Upper lobe of right lung (tissue), 1 donor: ENCODE measurements around the gene S100Z. TPM values are rescaled to one million over a fixed set of nuclear protein-coding genes. Genes with fewer than 3 reads are reported as not detected.
"Not testable (repeated sequence)": the region's sequence is repeated elsewhere in the genome, so short reads cannot be mapped to it uniquely, and the experiment has no call there.

Source experiments
- ATAC-seq: fragments of 200-7000 bp; cut with Tn5 transposase; one replicate; pipeline ENCODE4 v1.9.1; 2020; ENCODE audit warnings: mild to moderate bottlenecking, moderate library complexity
- DNase-seq: peaks from one replicate; pipeline ENCODE4 v3.0.0-alpha.2; 2020
- H3K27ac ChIP-seq: fragments of 200-600 bp; one replicate; pipeline ENCODE4 v1.8.0; 2022
- H3K27me3 ChIP-seq: fragments of 200-600 bp; one replicate; pipeline ENCODE4 v1.8.0; 2022; ENCODE audit warnings: mild to moderate bottlenecking
- H3K36me3 ChIP-seq: fragments of 200-600 bp; one replicate; pipeline ENCODE4 v1.8.0; 2022
- H3K4me1 ChIP-seq: fragments of 200-600 bp; one replicate; pipeline ENCODE4 v1.8.0; 2022
- H3K4me3 ChIP-seq: fragments of 200-600 bp; one replicate; pipeline ENCODE4 v1.8.0; 2022; ENCODE audit warnings: mild to moderate bottlenecking
- H3K9me3 ChIP-seq: fragments of 200-600 bp; one replicate; pipeline ENCODE4 v1.8.0; 2022
- intact Hi-C: fragments of 100-400 bp; cut with DNase I; formaldehyde crosslinking; loops from one replicate; pipeline ENCODE4 v1.11.0; 2022
- total RNA-seq: library from RNA; stranded (reverse); fragmentation: NEBNext Ultra II Directional; extraction: Animal tissue kit (Norgen Biotek cat#: 25700); gene quantifications from one replicate; pipeline ENCODE4 v1.2.1, GENCODE V29; 2021
- TF ChIP-seq, protein P1 (sequence below): fragments of 200-600 bp; IDR thresholded peaks from one replicate; pipeline ENCODE4 v1.8.0; 2022; ENCODE audit warnings: antibody characterized with exemption
- donor health status: DM: no; HTN: yes; CAD: no; lungs with severe emphysema.

Gene S100Z
- total RNA-seq, 1 donor from 2014 or later, result 0.52 TPM

DNA sequence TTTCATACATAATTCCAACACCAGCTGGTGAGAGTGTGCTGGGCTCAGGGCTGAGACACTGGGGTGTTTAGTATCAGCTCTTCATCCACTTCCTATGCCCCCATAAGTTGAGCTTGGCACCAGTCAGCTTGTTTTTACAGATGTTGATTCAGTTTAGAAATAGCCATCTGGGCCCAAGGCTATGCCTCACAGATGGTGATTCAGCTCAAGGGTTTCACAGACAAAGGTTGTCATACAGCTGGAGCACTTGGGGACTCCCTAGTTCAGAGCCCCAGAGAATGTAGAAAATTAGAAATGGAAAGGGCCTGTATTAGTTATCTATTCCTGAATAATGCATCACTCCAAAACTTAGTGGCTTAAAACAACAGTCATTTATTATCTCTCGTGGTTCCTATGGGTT is 92.8 kb downstream of the S100Z start:
- H3K9me3 ChIP-seq, result no peaks in the 10 kb centered on the region
- H3K36me3 ChIP-seq, result no peaks in the 10 kb centered on the region
- H3K4me3 ChIP-seq, result no peak overlapping the region
- H3K27me3 ChIP-seq, result no peaks in the 10 kb centered on the region
- ATAC-seq, result no peak
- DNase-seq, result no peak
- H3K27ac ChIP-seq, result no peak overlapping the region
- TF ChIP-seq, protein P1, sequence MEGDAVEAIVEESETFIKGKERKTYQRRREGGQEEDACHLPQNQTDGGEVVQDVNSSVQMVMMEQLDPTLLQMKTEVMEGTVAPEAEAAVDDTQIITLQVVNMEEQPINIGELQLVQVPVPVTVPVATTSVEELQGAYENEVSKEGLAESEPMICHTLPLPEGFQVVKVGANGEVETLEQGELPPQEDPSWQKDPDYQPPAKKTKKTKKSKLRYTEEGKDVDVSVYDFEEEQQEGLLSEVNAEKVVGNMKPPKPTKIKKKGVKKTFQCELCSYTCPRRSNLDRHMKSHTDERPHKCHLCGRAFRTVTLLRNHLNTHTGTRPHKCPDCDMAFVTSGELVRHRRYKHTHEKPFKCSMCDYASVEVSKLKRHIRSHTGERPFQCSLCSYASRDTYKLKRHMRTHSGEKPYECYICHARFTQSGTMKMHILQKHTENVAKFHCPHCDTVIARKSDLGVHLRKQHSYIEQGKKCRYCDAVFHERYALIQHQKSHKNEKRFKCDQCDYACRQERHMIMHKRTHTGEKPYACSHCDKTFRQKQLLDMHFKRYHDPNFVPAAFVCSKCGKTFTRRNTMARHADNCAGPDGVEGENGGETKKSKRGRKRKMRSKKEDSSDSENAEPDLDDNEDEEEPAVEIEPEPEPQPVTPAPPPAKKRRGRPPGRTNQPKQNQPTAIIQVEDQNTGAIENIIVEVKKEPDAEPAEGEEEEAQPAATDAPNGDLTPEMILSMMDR, result no peak
- no peaks in the 10 kb centered on the region for H3K4me1 ChIP-seq
- intact Hi-C loops, result no loop called here

DNA sequence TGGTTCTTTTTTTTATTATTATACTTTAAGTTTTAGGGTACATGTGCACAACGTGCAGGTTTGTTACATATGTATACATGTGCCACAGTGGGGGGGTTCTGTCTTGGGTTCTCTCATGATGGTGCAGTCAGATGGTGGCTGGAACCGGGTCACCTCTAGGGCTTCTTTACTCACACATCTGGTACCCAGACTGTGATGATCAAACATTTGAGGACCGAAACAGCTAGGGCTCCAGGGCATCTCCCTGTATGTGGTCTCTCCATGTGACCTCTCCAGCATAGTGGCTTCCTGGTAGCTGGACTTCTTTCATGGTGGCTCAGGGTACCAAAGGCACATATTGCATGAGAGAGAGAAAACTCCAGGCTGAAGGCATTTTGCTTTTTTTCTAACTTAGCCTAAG is 93.2 kb downstream of the S100Z start:
- no peaks in the 10 kb centered on the region for H3K27me3 ChIP-seq
- H3K4me3 ChIP-seq, result no peak overlapping the region
- no peak overlapping the region for H3K27ac ChIP-seq
- TF ChIP-seq, protein P1, result no peak
- ATAC-seq (no peak), DNase-seq (no peak)
- no peaks in the 10 kb centered on the region for H3K9me3 ChIP-seq
- no peaks in the 10 kb centered on the region for H3K36me3 ChIP-seq
- H3K4me1 ChIP-seq, result no peaks in the 10 kb centered on the region
- intact Hi-C loops, result no loop called here

DNA sequence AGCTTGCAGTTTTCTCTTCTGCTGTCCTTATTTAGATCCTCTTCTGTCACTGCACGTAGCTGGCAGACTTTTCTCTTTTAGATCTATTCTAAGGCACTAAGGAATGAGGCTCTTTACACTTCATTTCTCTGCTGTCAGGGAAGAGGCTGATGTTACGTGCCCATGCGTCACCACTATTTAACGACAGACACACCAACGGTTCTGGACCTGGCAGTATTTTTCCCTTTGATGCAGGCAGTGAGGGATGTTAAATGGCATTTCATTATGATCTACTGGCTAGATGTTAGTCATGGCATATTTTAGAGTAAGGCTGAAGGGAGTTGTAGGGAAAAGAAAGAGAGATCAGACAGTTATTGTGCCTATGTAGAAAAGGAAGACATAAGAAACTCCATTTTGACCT is 94.8 kb downstream of the S100Z start:
- no peaks in the 10 kb centered on the region for H3K4me1 ChIP-seq
- no peak for DNase-seq
- H3K27ac ChIP-seq, result no peak overlapping the region
- TF ChIP-seq, protein P1, result no peak
- H3K27me3 ChIP-seq, result no peaks in the 10 kb centered on the region
- H3K36me3 ChIP-seq, result no peaks in the 10 kb centered on the region
- no peak overlapping the region for H3K4me3 ChIP-seq
- intact Hi-C loops, result no loop called here
- no peaks in the 10 kb centered on the region for H3K9me3 ChIP-seq
- ATAC-seq, result no peak

DNA sequence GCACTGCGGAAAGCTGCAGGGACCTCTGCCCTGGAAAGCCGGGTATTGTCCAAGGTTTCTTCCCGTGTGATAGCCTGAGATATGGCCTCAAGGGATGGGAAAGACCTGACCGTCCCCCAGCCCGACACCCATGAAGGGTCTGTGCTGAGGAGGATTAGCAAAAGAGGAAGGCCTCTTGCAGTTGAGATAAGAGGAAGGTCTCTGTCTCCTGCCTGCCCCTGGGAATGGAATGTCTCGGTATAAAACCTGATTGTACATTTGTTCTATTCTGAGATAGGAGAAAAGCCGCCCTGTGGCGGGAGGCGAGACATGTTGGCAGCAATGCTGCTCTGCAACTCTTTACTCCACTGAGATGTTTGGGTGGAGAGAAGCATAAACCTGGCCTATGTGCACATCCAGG is 95.4 kb downstream of the S100Z start:
- intact Hi-C loops, H3K36me3 ChIP-seq, H3K4me3 ChIP-seq, H3K27ac ChIP-seq, ATAC-seq, H3K9me3 ChIP-seq, H3K27me3 ChIP-seq, H3K4me1 ChIP-seq, DNase-seq: not testable (repeated sequence)

DNA sequence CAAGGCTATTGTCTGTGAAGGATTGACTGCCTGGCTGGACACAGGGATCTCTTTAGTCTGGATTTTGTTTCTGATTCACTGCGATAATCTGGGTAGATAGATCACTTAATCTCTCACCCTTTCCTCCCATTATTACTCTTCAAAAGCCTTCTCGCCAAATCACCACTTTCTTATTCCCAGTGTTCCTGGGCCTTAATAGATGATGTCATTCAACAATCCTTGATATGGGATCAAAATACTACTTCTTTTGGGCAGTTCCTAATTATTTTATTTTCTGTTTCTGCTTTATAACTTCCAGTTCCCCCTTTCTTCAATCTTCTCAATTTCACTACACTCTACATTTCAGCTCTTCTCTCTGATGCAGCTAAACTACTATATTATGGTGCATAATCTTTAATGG is 96.3 kb downstream of the S100Z start:
- no peak for DNase-seq
- H3K36me3 ChIP-seq, result no peaks in the 10 kb centered on the region
- no peak for ATAC-seq
- H3K27me3 ChIP-seq, result no peaks in the 10 kb centered on the region
- no peaks in the 10 kb centered on the region for H3K4me1 ChIP-seq
- intact Hi-C loops, result no loop called here
- no peak overlapping the region for H3K27ac ChIP-seq
- H3K9me3 ChIP-seq, result no peaks in the 10 kb centered on the region
- TF ChIP-seq, protein P1, result no peak
- H3K4me3 ChIP-seq, result no peak overlapping the region

DNA sequence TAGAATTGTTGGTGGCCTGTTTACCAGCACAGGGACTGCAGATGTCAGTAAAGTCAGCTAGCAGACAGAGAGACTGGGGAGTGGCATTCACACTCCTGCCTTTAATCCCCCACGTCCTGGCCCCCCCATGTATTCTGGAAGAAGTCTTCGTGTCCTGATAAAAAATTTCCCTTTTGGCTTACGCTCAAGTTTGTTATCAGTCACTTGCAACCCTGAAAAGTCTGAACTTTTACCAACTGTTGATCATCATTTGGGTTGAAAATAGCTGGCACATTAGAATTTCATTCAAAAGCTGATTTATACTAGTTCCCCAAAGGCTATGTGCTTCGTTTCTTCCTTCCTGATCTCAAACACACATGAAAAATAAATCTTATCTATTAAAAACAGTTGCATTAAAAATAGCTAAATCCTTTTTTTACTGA is 97.3 kb downstream of the S100Z start:
- no peak overlapping the region for H3K4me3 ChIP-seq
- TF ChIP-seq, protein P1, result no peak
- ATAC-seq (no peak), DNase-seq (no peak)
- intact Hi-C loops, result no loop called here
- H3K27me3 ChIP-seq, result no peaks in the 10 kb centered on the region
- H3K27ac ChIP-seq, result no peak overlapping the region
- no peaks in the 10 kb centered on the region for H3K9me3 ChIP-seq
- no peaks in the 10 kb centered on the region for H3K36me3 ChIP-seq
- H3K4me1 ChIP-seq, result no peaks in the 10 kb centered on the region
